ENCODE data around the gene ARRB2. TPM values are rescaled to one million over a fixed set of nuclear protein-coding genes. Genes with fewer than 3 reads are reported as not detected.

Gene ARRB2
- total RNA-seq, 1 experiment from 2014 or later, result 25.1 TPM

DNA sequence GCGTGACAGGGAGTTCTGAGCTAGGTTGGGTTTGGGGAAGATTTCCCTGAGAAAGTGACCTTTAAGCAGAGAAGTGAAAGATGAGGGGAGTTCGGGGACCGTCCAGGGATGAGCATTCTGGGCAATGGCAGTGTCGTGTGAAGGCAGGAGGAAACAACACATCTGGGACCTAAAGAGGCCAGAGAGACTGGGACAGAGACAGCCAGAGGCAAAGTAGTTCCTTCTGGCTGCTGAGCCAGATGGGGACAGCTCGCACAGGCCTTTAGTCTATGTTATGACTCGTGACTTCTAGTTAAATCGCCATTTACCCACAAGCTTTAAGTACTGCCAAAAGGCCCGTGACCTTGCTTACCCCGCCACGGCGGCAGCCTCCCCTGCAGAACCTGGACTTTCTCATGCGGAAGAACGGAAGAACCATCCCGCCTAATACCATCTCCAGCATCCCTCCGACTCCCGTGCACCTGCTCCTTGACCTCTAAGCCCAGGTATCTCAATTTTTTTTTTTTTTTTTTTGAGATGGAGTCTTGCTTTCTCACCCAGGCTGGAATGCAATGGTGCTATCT, 12.3 kb downstream of the ARRB2 start:
- no peaks in the 10 kb centered on the region for H3K9me3 Mint-ChIP-seq (ENCODE audit: unreplicated experiment)
- ChIA-PET POLR2A (interaction anchor here (0.6 kb wide), 1 partner anchor 33 kb away, joined by 3 read pairs; no protein-coding TSS in a partner anchor), CTCF (interaction anchor here (0.6 to 1.3 kb wide), 4 partner anchors 19 to 180 kb away, joined by 3 to 4 read pairs (median 3); partner anchors contain the start of gene CHRNE)
- H3K27ac Mint-ChIP-seq (ENCODE audit: low read depth, unreplicated experiment), result peak overlapping the region; percentile 49
- H3K4me3 Mint-ChIP-seq (ENCODE audit: unreplicated experiment), result no peak overlapping the region
- intact Hi-C loops (cut with micrococcal nuclease), result no loop called here
- H3K4me1 Mint-ChIP-seq (ENCODE audit: insufficient read depth, unreplicated experiment), result peaks cover 14% of the 10 kb centered on the region
- H3K27me3 Mint-ChIP-seq (ENCODE audit: insufficient read depth, unreplicated experiment), result no peaks in the 10 kb centered on the region
- no peaks in the 10 kb centered on the region for H3K36me3 Mint-ChIP-seq (ENCODE audit: insufficient read depth, unreplicated experiment)
- no peak for TF ChIP-seq CTCF (IDR thresholded peaks at IDR 0.05; ENCODE audit: unreplicated experiment)
- DNase-seq (ENCODE audit: unreplicated experiment), result no peak
- BruUV-seq (replicated peaks), result no TSS peak

DNA sequence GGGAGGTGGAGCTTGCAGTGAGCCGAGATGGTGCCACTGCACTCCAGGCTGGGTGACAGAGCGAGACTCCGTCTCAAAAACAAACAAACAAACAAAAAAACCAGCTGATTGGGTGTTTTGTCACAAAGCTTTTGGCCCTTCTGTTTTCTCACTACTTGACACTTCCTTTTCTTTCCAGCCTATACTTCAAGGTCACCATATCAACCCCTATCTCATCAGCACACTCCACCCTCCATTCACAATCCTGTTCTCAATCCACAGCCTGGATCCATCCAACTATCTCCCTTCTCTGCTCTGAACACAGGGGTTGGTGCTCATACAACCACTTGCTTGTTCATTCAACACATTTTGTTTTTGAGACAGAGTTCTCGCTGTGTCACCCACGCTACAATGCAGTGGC, 14.2 kb downstream of the ARRB2 start:
- H3K27me3 Mint-ChIP-seq (ENCODE audit: insufficient read depth, unreplicated experiment), result no peaks in the 10 kb centered on the region
- peaks cover 14% of the 10 kb centered on the region for H3K4me1 Mint-ChIP-seq (ENCODE audit: insufficient read depth, unreplicated experiment)
- no peak for DNase-seq (ENCODE audit: unreplicated experiment)
- no peak overlapping the region for H3K27ac Mint-ChIP-seq (ENCODE audit: low read depth, unreplicated experiment)
- H3K4me3 Mint-ChIP-seq (ENCODE audit: unreplicated experiment), result no peak overlapping the region
- BruUV-seq (replicated peaks), result no TSS peak
- intact Hi-C loops (cut with micrococcal nuclease), result no loop called here
- no peak for TF ChIP-seq CTCF (IDR thresholded peaks at IDR 0.05; ENCODE audit: unreplicated experiment)
- CTCF ChIA-PET, result no interaction called here
- H3K36me3 Mint-ChIP-seq (ENCODE audit: insufficient read depth, unreplicated experiment), result no peaks in the 10 kb centered on the region
- H3K9me3 Mint-ChIP-seq (ENCODE audit: unreplicated experiment), result no peaks in the 10 kb centered on the region
- POLR2A ChIA-PET, result no interaction called here

DNA sequence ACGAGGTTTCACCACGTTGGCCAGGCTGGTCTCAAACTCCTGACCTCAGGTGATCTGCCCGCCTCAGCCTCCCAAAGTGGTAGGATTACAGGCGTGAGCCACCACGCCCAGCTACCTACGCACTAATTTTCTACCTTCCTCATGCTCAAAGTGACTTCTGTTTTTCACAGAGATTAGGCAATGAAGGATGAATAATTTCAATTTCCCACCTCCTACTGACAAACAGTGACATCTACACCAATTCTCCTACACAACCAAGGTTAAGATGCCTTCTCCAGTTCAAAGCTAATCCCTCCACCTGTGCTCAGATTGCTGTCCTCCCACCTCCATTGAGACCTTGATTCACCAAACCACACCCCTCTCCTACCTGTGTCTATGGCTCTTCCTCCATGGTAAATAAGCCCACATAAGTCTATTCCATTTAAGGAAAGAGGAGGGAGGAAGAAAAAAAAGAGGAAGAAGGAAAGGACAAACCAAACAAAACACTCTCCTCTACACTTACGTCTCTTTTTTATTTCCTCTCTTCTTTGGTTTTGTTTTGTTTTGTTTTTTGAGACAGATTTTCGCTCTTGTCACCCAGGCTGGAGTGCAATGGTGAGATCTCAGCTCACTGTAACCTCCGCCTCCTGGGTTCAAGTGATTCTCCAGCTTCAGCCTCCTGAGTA, 15.3 kb downstream of the ARRB2 start:
- no TSS peak for BruUV-seq (replicated peaks)
- no peak overlapping the region for H3K4me3 Mint-ChIP-seq (ENCODE audit: unreplicated experiment)
- H3K4me1 Mint-ChIP-seq (ENCODE audit: insufficient read depth, unreplicated experiment), result peaks cover 19% of the 10 kb centered on the region
- CTCF ChIA-PET, result interaction anchor here (0.7 to 0.8 kb wide), 2 partner anchors 14 to 325 kb away, joined by 3 to 4 read pairs; no protein-coding TSS in a partner anchor
- H3K27ac Mint-ChIP-seq (ENCODE audit: low read depth, unreplicated experiment), result no peak overlapping the region
- POLR2A ChIA-PET, result interaction anchor here (0.7 kb wide), 1 partner anchor 151 kb away, joined by 3 read pairs; no protein-coding TSS in a partner anchor
- no peaks in the 10 kb centered on the region for H3K36me3 Mint-ChIP-seq (ENCODE audit: insufficient read depth, unreplicated experiment)
- DNase-seq (ENCODE audit: unreplicated experiment), result no peak
- intact Hi-C loops (cut with micrococcal nuclease), result no loop called here
- H3K9me3 Mint-ChIP-seq (ENCODE audit: unreplicated experiment), result no peaks in the 10 kb centered on the region
- no peaks in the 10 kb centered on the region for H3K27me3 Mint-ChIP-seq (ENCODE audit: insufficient read depth, unreplicated experiment)
- no peak for TF ChIP-seq CTCF (IDR thresholded peaks at IDR 0.05; ENCODE audit: unreplicated experiment)

- H3K27me3 Mint-ChIP-seq (ENCODE audit: insufficient read depth, unreplicated experiment), result no peaks in the 10 kb centered on the region
- H3K27ac Mint-ChIP-seq (ENCODE audit: low read depth, unreplicated experiment), result no peak overlapping the region
- no peak for DNase-seq (ENCODE audit: unreplicated experiment)
- no peak overlapping the region for H3K4me3 Mint-ChIP-seq (ENCODE audit: unreplicated experiment)
- ChIA-PET CTCF (no interaction called here), POLR2A (interaction anchor here (0.6 to 1.0 kb wide), 3 partner anchors 16 to 25 kb away, joined by 3 to 4 read pairs (median 3); partner anchors contain the start of gene ARRB2)
- peaks cover 15% of the 10 kb centered on the region for H3K36me3 Mint-ChIP-seq (ENCODE audit: insufficient read depth, unreplicated experiment)
- intact Hi-C loops (cut with micrococcal nuclease), result no loop called here
- peaks cover 6% of the 10 kb centered on the region for H3K4me1 Mint-ChIP-seq (ENCODE audit: insufficient read depth, unreplicated experiment)
- TF ChIP-seq CTCF (IDR thresholded peaks at IDR 0.05; ENCODE audit: unreplicated experiment), result no peak
- no TSS peak for BruUV-seq (replicated peaks)
- no peaks in the 10 kb centered on the region for H3K9me3 Mint-ChIP-seq (ENCODE audit: unreplicated experiment)
Measured at GRCh38 chr17:4728124-4728523, 17.7 kb downstream of the ARRB2 start.

Data from MCF 10A (cell line).